ENCODE data around the gene ZNF202.

DNA sequence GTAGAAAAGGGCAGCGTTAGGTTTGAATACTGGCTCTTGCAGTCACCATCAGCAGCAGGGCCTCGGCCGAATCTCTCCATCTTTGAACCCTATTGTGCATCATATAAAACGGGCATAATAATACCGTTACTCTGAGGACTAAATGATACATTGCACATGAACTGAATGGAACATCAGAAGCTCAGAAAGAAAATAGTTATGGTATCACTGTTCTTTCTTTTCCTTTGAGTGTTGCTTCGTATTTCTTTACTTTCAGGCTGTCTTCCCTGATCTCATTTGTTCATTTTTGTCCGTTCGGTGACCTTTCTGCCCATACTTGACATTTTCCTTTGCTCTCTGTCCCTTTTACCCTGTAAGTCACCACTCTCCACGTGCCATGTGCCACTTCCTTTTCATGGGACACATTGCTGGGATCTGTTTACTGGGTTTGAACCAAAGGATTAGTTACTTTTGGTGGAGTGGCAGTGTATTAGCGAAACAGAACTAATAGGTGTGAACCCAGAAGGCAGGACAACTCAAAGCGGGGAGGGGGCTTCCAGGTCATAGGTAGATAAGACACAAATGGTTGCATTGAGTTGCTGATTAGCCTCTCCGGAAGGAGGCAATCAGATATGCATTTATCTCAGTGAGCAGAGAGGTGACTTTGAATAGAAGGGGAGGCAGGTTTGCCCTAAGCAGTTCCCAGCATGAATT is 717 bp upstream of the ZNF202 start:
- TF ChIP-seq, protein P1, sequence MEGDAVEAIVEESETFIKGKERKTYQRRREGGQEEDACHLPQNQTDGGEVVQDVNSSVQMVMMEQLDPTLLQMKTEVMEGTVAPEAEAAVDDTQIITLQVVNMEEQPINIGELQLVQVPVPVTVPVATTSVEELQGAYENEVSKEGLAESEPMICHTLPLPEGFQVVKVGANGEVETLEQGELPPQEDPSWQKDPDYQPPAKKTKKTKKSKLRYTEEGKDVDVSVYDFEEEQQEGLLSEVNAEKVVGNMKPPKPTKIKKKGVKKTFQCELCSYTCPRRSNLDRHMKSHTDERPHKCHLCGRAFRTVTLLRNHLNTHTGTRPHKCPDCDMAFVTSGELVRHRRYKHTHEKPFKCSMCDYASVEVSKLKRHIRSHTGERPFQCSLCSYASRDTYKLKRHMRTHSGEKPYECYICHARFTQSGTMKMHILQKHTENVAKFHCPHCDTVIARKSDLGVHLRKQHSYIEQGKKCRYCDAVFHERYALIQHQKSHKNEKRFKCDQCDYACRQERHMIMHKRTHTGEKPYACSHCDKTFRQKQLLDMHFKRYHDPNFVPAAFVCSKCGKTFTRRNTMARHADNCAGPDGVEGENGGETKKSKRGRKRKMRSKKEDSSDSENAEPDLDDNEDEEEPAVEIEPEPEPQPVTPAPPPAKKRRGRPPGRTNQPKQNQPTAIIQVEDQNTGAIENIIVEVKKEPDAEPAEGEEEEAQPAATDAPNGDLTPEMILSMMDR (IDR thresholded peaks at IDR 0.05) = no peak
- TF ChIP-seq EP300 (IDR thresholded peaks at IDR 0.05) = no peak
- no peak for TF ChIP-seq POLR2A (IDR thresholded peaks at IDR 0.05)

All from gastroesophageal sphincter (tissue), 3 donors.